Bronchial smooth muscle cell (primary cell): ENCODE measurements around the gene ZFYVE19. TPM values are rescaled to one million over a fixed set of nuclear protein-coding genes. Genes with fewer than 3 reads are reported as not detected.

Experiments used
- total RNA-seq: library from RNA; depleted of rRNA; stranded (reverse); fragments of >200 nt; gene quantifications from 2 replicates; pipeline ENCODE4 v1.2.1, GENCODE V29; 2014

Gene ZFYVE19, protein sequence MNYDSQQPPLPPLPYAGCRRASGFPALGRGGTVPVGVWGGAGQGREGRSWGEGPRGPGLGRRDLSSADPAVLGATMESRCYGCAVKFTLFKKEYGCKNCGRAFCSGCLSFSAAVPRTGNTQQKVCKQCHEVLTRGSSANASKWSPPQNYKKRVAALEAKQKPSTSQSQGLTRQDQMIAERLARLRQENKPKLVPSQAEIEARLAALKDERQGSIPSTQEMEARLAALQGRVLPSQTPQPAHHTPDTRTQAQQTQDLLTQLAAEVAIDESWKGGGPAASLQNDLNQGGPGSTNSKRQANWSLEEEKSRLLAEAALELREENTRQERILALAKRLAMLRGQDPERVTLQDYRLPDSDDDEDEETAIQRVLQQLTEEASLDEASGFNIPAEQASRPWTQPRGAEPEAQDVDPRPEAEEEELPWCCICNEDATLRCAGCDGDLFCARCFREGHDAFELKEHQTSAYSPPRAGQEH
- total RNA-seq, result 23.5 and 29.2 TPM in 2 replicates

DNA sequence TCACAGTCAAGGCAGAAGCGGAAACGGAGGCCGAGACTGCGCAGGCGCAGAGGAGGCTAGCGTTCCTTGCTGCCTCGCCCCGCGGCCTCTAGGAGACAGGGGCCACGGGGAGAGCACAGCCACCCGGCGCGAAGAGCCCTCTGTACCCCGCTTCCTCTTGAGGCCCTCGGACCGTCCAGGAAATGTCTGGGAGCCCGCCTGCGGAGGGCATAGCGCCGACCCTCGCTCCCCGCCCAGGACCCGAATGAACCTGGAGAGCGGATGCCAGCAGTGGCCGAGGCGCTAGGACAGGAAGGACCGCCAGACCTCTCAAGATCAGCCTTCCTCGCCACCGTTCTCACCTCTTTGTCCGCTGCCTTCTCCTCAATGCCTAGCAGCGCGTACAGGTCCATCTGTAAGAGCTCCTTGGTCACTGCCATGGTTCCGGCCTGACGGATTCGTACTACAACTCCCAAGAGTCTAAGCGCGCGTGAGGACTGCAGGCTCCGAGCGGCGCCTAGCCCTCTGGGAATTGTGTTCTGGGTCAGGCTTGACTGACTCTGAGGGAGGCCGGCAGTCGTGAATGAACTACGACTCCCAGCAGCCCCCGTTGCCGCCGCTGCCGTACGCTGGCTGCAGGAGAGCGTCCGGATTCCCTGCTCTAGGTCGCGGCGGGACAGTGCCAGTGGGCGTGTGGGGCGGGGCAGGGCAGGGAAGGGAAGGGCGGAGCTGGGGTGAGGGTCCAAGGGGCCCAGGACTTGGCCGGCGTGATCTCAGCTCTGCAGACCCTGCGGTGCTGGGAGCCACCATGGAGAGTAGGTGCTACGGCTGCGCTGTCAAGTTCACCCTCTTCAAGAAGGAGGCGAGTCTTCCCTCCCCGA, at the start of gene ZFYVE19, which contains the start of gene DNAJC17:
Gene ZFYVE19 (plus strand): TSS at position 62 of the 860 bp plus-strand sequence. CDS start 501 bp downstream, at position 563.
Gene DNAJC17 (minus strand): TSS at position 446 of the 860 bp plus-strand sequence. CDS start 27 bp downstream, at position 419.

DNA sequence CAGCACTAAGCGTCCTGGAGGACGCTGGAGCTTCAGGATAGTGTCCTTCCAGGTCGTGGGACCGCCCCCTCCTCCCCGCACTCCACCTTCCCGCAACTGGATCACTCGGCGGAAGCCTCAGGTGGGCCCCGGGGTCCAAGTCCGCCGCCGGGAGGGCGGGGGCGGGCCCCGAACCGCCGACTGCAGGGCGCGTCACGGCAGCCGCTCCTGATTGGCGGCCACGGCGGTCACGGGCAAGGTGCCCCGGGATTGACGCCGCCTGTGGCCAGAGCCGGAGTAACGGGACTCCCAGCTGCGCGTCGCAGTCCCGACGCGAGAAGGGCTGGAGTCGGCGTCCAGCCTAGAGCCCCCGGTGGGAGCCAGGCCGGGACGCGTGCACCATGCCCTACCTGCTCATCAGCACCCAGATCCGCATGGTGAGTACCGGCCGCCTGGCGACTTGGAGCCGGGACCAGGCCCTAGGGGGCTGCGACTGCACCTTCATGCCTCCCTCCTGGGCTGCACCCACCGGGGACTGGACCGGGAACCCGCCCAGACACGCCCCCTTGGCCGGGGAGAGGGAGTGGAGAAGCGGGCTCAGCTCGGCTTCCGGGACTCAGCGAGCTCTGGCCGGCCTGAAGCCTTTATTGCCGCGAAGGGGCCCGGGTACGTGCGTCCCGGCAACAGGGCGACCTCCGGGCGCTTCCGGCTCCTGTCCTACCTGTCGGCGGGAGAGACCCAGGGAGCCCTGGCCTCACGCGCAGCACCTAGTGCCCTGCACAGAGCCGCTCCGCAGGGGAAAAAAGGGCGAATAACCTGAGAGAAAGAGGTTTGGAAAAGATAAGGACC, 42.9 kb upstream of the ZFYVE19 start, which contains the start of gene GCHFR:
Gene GCHFR (plus strand): TSS at position 268 of the 828 bp plus-strand sequence. CDS start 113 bp downstream, at position 381.

DNA sequence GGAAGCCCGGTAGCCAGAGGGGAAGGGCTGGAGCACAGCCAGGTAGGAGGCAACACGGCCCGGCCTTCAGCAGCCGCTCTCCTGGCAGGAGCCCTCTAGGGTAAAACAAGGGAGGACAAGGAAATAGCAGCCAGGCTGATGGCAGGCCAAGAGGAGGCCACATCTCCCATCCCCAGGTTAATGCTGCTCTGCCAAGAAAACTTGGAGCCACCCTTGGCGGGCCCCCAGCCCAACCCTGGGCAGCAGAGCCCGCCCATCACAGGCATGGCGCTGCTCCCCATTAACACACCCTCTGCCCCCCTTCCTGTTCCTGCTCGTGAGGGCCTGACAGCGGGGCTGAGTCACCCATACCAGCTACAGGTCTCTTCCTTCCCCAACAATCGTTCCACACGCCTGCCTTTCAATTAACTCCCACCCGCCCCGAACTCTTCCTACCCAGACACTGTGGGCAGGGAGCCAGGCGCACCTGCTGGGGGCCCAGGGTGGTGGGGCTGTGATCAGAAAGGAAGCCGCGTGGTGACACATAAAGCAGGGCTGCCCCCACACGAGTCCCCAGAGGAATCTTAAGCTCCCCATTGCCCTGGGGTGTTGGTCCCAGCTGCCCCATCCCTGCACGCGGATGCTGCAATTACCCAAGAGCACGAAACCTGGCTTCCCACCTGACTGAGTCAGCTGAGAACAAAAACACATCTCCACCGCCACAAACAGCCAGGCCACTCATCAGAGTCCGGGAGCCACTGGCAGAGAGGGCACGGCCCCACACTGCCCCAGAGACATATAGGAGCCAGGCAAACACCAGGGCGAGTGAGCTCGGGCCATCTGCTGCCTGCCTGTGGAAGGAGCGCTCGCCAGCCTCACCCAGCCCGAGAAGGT, 37.4 kb upstream of the ZFYVE19 start, which contains the start of gene C15orf62:
Gene C15orf62 (plus strand): TSS at position 707 of the 873 bp plus-strand sequence. CDS start 516 bp downstream, outside the sequence.

DNA sequence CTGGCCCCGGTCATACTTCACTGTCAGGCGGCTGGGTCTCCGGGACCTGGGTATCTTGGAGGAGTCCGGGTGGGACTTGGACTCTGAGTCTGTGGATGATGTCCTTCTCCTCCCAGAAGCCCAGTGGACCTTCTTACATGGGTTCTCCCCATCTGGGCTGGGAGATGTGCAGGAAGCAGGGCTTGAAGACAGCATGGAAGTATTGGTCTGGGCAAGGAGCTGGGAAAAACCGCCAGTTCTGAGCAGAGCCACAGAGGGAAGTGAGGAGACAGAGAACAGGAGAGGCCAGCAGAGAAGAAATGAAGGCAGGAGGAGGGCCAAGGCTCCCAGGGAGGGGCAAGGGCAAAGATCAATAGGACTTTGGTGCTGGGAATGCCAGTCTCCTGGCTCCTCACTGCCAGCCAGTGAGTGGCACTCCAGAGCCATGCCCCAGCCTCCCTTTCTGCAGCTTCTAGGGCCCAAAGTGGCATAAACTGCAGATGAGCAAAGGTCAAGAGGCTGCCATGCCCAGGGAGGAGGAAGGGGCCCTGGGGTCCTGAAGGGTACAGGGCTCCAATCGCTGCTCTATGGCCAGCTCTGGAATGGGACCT, 21.7 kb downstream of the ZFYVE19 start, which contains the start of gene PPP1R14D:
Gene PPP1R14D (minus strand): TSS at position 262 of the 590 bp plus-strand sequence. CDS start 67 bp downstream, at position 195.

GRCh38 chr15:40843885-40844695, 37.2 kb downstream of the ZFYVE19 start, which contains the start of gene SPINT1:
Gene SPINT1 (plus strand): TSS chr15:40844048. CDS start chr15:40844555, 507 bp downstream.

Other genes starting within 250 kb of the ZFYVE19 start
- gene CCDC32, start 242.0 kb upstream of the ZFYVE19 start, total RNA-seq, result 10.6 and 14.4 TPM in 2 replicates
- gene RPUSD2, start 237.8 kb upstream of the ZFYVE19 start, total RNA-seq, result 10.9 and 14.6 TPM in 2 replicates
- 0.52 and 1.7 TPM in 2 replicates for gene KNL1, start 212.8 kb upstream of the ZFYVE19 start, total RNA-seq
- gene RAD51, start 111.9 kb upstream of the ZFYVE19 start, total RNA-seq, result 1.4 TPM in 2 replicates
- 15.0 and 17.4 TPM in 2 replicates for gene RMDN3, start 51.8 kb upstream of the ZFYVE19 start, total RNA-seq
- gene GCHFR, start 43.0 kb upstream of the ZFYVE19 start, total RNA-seq, result 1.6 and 6.3 TPM in 2 replicates
- gene C15orf62, start 37.1 kb upstream of the ZFYVE19 start, total RNA-seq, result under 0.01 TPM in 1 of 2 replicates, not detected in the other
- gene DNAJC17, start 384 bp downstream of the ZFYVE19 start, total RNA-seq, result 14.8 and 21.0 TPM in 2 replicates
- gene PPP1R14D, start 21.6 kb downstream of the ZFYVE19 start, total RNA-seq, result not detected in 2 replicates
- 0.09 and 0.32 TPM in 2 replicates for gene SPINT1, start 37.0 kb downstream of the ZFYVE19 start, total RNA-seq
- gene RHOV, start 67.1 kb downstream of the ZFYVE19 start, total RNA-seq, result 0.16 TPM in 1 of 2 replicates, not detected in the other
- gene VPS18, start 87.4 kb downstream of the ZFYVE19 start, total RNA-seq, result 38.9 and 45.8 TPM in 2 replicates
- gene DLL4, start 122.3 kb downstream of the ZFYVE19 start, total RNA-seq, result under 0.01 and 0.16 TPM in 2 replicates
- gene CHAC1, start 146.4 kb downstream of the ZFYVE19 start, total RNA-seq, result 2.7 and 4.4 TPM in 2 replicates